Eye (tissue), 1 donor: ENCODE measurements around the gene BAG3.
"Not testable (repeated sequence)": the region's sequence is repeated elsewhere in the genome, so short reads cannot be mapped to it uniquely, and the experiment has no call there.

ENCODE experiments used
- DNase-seq: peaks from one replicate; pipeline ENCODE4 v3.0.0-alpha.2; 2015

The BAG3 gene

DNA sequence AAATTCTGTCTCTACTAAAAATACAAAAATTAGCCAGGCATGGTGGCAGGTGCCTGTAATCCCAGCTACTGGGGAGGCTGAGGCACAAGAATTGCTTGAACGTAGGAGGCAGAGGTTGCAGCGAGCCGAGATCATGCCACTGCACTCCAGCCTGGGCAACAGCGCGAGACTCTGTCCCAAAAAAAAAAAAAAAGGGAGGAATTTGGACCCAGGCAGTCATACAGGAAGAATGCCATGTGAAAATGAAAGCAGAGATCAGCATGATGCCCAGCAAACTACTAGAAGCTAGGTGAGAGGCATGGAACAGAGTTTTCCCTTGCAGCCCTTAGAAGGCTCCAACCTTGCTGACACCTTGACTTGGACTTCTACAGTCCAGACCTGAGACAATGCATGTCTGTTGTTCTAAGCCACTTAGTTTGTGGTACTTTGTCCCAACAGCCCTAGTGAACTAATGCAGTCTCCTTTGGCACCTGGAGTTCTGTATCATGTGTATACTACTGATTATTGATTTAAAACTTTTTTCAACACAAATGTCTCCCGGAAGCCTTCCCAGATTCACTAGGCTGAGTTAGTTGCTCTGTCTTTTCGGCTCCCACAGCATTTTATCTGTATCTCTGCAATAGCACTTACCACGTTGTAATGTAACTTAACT, 10.2 kb upstream of the BAG3 start:
- DNase-seq, result no peak

DNA sequence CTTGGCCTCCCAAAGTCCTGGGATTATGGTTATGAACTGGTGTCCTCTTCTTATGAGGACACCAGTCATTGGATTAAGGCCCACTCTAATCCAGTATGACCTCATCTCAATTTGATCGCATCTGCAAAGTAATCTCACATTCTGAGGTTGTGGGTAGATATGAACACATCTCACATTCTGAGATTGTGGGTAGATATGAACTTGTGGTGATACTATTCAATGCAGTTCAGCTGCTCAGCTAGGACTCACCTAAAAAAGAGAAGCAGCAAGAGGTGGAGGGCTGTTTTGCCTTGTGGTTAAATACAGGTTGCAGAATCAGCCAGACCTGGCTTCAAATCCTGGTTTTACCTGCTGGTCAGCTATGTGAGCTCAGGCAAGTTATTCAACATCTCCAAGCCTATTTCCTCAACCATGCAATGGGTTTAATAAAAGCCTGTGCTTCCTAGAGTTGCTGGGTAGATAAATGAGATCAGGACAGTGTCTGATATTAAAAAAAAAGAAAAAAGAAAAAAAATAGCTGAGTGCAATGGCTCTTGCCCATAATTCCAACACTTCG, 8.5 kb upstream of the BAG3 start:
- DNase-seq, result no peak

DNA sequence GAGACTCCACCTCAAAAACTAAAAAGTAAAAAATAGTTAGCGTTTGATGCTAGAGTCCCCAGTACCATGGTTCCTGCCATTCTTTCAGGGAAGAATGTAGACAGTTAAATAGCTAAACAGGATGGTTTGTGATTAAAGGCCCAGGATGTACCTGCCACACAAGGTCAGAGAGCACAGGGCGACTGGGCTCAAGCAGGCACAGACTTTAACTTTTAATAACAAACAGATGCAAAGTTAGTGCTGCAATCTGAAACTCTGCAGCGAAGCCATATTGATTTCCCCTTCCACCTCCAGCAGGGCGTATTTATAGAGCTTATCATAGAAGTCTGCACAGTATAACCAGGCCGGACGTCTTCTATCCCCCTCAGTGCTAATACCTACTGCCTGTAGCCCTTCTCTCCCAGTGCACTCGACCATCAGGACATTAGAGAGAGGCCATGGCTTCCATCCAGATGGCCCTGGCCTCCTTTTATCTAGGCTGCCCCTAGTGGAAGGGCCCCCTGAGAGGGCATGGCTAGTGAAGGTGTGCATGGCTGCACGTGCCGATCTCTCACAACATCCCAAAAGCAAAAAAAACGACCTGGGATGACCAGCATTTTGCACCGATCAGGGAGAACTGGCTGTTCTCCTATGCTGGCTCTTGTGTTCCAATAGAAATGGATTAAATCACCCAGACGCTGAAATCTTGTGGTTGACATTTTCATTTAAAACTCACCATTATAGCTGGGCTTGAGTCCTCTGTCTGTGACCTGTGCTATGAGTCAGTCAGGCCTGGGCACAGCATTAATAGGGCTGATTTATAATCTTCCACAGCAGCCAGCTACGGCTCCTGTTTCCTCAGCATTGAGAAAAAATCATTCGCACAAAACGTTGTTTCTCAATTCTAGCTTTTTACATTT, 7.6 kb upstream of the BAG3 start:
- DNase-seq, result no peak

DNA sequence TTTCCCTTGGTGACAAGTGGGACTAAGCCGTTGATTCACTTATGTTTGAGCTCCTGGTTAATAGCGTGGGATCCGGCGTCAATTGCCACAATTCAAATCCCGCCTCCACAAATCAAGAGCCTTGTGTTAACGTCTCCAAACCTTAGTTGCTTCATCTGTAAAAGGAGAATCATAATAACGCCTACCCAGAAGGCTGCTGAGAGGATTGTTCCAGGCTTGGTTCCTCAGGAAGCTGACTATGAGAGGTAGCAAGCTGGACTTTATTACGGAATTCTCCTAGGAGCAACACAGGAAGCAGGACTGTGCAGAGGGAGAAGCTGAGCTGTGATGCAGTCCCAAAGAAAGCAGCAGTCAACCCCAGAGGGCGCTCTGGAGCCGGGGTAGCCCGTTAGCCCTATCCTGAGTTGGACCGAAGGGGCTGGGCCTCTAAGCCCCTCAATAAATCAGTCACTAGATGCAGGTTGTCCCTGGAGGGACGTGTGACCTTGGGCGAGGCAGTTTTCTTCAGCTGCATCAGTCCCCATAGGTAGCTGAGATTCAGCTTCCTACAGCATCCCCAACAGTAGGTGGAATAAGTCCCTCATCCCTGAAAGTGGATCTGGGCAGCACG, 6.9 kb upstream of the BAG3 start:
- DNase-seq, result no peak

- DNase-seq, result no peak
Measured at GRCh38 chr10:119644994-119645393, 6.2 kb upstream of the BAG3 start.

DNA sequence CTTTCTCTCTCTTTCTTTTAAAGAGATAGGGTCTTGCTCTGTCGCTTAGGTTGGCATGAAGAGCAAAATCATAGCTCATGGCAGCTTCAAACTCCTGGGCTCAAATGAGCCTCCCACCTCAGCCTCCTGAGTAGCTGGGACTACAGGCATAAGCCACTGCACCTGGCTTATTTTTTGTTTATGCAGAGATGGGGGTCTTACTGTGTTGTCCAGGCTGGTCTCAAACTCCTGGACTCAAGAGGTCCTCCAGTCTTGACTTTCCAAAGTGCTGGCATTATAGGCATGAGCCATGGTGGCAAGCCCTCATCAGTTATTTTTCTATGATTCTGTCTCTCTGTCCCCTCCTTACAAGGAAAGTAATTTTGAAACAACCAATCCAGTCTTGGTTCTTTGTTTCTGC, 1.1 kb upstream of the BAG3 start:
- DNase-seq, result no peak

GRCh38 chr10:119651514-119652360, 557 bp downstream of the BAG3 start:
- peak; percentile 71 for DNase-seq

GRCh38 chr10:119652361-119652730, 1.2 kb downstream of the BAG3 start:
- DNase-seq, result peak; percentile 82

- DNase-seq, result no peak
Measured at GRCh38 chr10:119653209-119653608, 2.0 kb downstream of the BAG3 start.

DNA sequence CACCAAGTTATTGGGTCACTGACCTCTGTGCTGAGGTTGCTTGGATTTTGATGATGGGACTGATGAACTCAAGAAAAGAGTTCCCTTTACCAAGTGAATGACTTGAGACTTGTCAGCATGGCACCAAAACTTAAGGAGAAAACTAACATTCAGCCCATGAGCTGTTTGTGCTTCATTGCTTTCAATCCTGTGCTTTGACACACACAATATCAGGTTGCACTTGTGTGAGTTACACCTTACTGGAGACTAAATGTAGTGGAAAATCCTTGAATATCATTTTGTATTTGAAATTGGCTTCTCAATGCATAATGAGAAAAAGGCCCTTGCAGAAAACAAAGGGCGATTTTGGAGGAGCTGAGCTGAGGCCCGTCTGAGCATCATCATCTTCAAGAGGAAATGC, 2.7 kb downstream of the BAG3 start:
- no peak for DNase-seq

GRCh38 chr10:119654540-119654939, 3.4 kb downstream of the BAG3 start:
- DNase-seq, result no peak

- no peak for DNase-seq
Measured at GRCh38 chr10:119655566-119656001, 4.4 kb downstream of the BAG3 start.

DNA sequence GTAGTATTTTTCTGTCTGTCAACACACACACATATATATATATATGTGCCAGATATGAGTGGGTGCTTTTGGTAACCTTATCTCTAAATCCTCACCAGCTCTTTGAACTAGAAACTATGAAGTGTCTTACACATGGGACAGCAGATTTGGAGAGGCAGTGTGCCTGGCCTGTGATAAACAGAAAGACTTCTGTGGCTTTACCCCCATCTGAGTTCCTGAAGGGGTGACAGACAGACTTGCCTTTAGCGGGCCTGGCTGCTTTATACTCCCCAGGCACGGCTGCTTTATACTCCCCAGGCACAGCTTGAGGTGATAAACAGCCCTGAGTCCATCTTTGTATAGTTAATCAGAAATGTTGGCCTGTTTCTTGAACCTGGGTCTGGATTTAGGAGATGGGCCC, 5.6 kb downstream of the BAG3 start:
- DNase-seq, result no peak

DNA sequence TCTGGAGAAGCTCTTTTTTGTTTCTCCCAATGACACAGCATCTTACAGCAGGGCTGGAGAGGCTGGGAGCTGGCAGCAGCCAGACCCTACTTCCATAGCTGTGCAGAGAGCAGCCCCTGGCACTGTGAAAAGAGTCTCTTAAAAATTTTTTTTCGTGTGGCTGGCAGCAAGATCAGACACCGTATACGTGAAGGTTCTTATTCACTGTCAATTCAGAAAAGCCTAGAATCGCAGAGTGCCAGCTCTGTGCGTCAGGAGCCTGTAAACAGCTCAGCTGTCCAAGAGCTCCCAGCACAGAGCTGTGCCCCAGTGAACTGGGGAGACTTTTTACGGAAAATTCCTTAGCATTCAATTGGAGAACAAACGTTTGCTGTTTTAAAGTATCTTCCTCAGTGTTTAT, 6.5 kb downstream of the BAG3 start:
- no peak for DNase-seq

- DNase-seq, result peak; percentile 61
Measured at GRCh38 chr10:119658274-119658673, 7.1 kb downstream of the BAG3 start.

DNA sequence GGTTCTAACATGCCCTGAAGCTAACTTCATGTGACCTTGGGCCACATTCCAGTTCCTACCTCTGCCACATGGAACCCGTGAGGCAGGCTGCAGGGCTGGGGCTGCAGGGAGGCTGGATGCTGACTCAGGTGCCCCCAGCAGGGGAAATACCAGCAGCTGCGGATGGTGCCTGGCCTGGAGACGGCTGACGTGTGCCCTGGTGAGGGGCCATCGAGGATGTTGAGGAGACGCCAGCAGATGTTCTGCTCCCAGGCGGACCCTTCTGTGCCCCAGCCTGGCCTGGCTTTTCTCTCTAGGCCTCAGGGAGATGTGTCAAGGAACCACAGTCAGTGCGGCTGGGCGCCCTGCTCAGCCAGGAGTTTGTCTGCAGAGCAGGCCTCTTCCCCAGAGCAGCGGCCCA, 8.8 kb downstream of the BAG3 start:
- DNase-seq, result no peak

GRCh38 chr10:119662076-119662605, 11.0 kb downstream of the BAG3 start:
- DNase-seq, result not testable (repeated sequence)

GRCh38 chr10:119663866-119664698, 12.9 kb downstream of the BAG3 start:
- no peak for DNase-seq

- peak; percentile 60 for DNase-seq
Measured at GRCh38 chr10:119665901-119666708, 14.9 kb downstream of the BAG3 start.

GRCh38 chr10:119666709-119667004, 15.5 kb downstream of the BAG3 start:
- DNase-seq, result no peak
